Right lung (tissue), 10 donors: ENCODE results near the gene ANAPC10. TPM values are rescaled to one million over a fixed set of nuclear protein-coding genes. Genes with fewer than 3 reads are reported as not detected.
"Not testable (repeated sequence)": the region's sequence is repeated elsewhere in the genome, so short reads cannot be mapped to it uniquely, and the experiment has no call there.

Source experiments
- DNase-seq, 2 donors: peaks; one replicate each; pipeline ENCODE4 v3.0.0-alpha.2; 2013
- long read RNA-seq, 8 donors: transcript quantifications; one replicate each; lab custom pipeline, GENCODE V29; 2026
- polyA plus RNA-seq, 5 donors: library from polyadenylated mRNA; unstranded; fragments of 120-200 nt; gene quantifications; one replicate each; pipeline versions ENCODE4 v1.2.1 to v1.2.3, GENCODE V29; 2013; ENCODE audit warnings: inconsistent platforms in 1 of 5, low replicate concordance in 1 of 5; ENCODE audit not compliant: insufficient read length in 5 of 5, insufficient read depth in 1 of 5

Gene ANAPC10
- polyA plus RNA-seq, result 10 to 100 TPM; 25.2 to 35.1 (median 32.9) TPM
- long read RNA-seq, donor 1, transcript ANAPC10-209 (5 exons, 1,025 nt), result major isoform, 11 of 14 reads
- long read RNA-seq, donor 1, partial matches to known transcripts, result 0 of 14 reads
- long read RNA-seq, donor 1, other reads (novel, unspliced or antisense), result 0 of 14 reads
- long read RNA-seq, donor 2, transcript ANAPC10-209 (5 exons, 1,025 nt), result major isoform, 7 of 10 reads
- long read RNA-seq, donor 2, partial matches to known transcripts, result 0 of 10 reads
- long read RNA-seq, donor 2, other reads (novel, unspliced or antisense), result 0 of 10 reads
- long read RNA-seq, donor 3, transcript ANAPC10-209 (5 exons, 1,025 nt), result major isoform, 9 of 14 reads
- long read RNA-seq, donor 3, partial matches to known transcripts, result 0 of 14 reads
- long read RNA-seq, donor 3, other reads (novel, unspliced or antisense), result 0 of 14 reads
- long read RNA-seq, donor 4, transcript ANAPC10-209 (5 exons, 1,025 nt), result major isoform, 6 of 11 reads
- long read RNA-seq, donor 4, partial matches to known transcripts, result 0 of 11 reads
- long read RNA-seq, donor 4, other reads (novel, unspliced or antisense), result 0 of 11 reads
- long read RNA-seq, donor 5, transcript ANAPC10-209 (5 exons, 1,025 nt), result major isoform, 14 of 20 reads
- long read RNA-seq, donor 5, transcript ANAPC10-201 (5 exons, 868 nt), result minor isoform, 6 of 20 reads
- long read RNA-seq, donor 5, partial matches to known transcripts, result 0 of 20 reads
- long read RNA-seq, donor 5, other reads (novel, unspliced or antisense), result 0 of 20 reads
- long read RNA-seq, donor 6, transcript ANAPC10-201 (5 exons, 868 nt), result minor isoform, 9 of 26 reads
- long read RNA-seq, donor 6, transcript ANAPC10-209 (5 exons, 1,025 nt), result major isoform, 16 of 26 reads
- long read RNA-seq, donor 6, partial matches to known transcripts, result 0 of 26 reads
- long read RNA-seq, donor 6, other reads (novel, unspliced or antisense), result 0 of 26 reads
- long read RNA-seq, donor 7, partial matches to known transcripts, result 0 of 4 reads
- long read RNA-seq, donor 7, other reads (novel, unspliced or antisense), result 0 of 4 reads
- long read RNA-seq, donor 8, partial matches to known transcripts, result 0 of 5 reads
- long read RNA-seq, donor 8, other reads (novel, unspliced or antisense), result 0 of 5 reads

DNA sequence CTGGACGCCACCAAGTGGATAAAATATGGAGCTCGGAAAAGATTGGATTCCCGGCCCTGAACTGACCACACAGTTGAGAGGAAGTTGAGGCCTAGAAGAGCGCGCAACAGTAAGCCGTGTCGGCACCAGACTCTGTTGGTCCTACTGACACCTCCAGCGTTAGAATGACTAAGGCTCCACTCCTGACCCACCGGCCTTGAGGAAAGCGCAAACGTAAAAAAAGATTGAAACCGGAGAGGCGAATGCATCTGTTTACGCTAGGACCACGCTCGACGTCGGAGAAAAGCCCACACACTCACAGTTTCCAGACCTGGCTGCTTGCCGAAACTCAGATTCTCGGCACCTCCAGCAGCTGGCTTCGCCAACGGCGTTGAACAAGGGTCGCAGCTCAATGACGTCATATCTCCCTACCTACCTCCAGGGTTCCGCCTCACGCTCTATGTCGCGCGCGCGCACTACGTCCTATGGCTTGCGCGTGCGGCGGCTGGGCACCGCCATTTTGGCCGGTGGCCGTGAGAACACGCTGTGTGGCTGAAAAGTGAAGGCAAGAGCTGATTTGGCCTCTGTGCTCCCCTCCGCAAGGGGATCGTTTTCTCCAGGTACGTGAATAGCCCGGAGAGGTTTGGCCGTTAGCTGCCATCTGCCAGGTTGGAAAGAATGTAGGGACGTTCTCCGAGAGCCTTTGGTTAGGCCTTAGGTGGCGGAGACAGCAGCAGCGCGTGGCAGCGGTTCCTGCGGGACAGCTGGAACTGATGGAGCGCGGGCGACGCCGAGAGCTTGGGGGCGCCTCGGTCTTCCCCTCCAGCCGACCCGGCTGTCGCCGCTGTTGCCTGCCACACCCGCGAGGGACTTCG is at the start of gene ANAPC10, which contains the start of gene ABCE1:
Gene ANAPC10 (minus strand): TSS at position 376 of the 854 bp plus-strand sequence. CDS start 2,097 bp downstream, outside the sequence.
Gene ABCE1 (plus strand): TSS at position 491 of the 854 bp plus-strand sequence. CDS start 6,102 bp downstream, outside the sequence.
- peak; percentile 97 for DNase-seq

DNA sequence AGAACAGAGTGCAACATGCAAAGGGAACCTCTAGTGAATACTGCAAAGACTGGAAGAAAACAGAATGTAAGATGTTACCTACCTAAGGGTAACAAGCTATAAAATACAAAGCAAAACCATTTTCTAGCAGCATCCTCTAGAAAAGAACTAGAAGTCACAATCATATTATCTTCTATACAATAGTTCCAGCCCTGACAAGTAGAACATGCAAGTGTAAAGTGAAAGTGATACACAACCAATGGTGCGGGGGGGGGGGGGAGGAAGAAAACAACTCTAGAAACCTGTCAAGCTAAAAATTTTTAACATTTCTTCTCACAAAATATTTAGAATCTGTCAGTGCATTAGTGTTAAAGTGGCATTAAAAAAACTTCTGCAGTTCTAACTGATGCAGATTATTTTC is 38.2 kb upstream of the ANAPC10 start:
- not testable (repeated sequence) for DNase-seq

DNA sequence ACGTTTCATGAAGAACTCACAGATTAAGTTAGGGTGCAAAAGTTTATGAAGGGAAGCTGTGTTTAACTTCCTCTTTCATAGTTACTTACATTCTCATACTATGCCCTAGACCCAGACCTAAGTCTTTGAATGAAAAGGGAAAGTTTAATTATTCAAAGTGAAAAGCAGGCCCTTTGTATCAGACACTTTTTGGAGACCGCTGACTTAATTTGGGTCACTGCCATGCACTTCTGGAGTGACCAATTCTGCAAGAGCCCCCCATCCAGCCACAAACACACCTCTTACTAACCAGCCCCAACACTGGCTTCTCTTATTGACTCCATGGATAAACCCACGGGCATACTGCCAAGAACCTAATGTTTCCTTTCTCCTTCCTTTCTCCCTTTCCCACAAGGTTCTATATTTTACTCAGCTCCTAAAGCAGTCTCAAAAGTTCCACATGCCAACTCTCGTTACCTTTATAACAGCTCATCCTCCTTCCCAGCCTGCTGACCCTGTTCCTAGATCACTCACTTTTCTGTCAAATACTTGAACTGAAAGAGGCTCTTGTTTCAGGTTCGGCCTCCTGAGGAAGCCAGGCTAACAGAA is 34.6 kb upstream of the ANAPC10 start:
- peak in 1 of 2 donors; percentile 1 for DNase-seq

GRCh38 chr4:145131848-145132247 is 33.9 kb upstream of the ANAPC10 start:
- DNase-seq, result no peak

DNA sequence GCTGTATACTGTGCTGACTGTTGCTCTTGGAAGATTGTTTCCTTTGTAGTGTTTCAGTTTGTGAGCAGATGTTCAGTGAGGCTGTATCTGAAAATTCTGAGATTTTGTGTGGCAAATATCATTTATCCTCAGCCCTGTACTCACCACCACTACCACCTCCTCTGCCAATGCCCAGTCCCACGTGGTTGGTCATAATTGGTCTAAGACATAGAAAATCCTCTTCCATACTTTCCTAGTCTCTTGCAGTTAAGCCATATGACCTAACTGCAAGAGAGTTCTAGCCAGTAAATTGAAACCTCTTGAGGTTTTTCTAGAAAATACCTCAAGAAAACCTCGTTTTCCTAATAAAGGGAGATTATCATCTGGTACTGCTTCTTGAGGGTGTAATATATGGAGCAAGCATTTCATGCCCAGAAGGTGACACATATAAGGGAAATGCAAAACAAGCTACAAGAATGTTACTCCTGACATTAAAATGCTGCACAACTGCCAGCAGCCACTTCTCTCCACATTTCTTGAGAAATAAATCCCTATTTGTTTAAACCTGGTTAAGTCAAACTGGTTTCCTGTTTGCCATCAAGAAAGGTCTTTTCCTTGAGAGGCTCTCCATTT is 32.9 kb upstream of the ANAPC10 start:
- peak in 1 of 2 donors; percentile 3 for DNase-seq

DNA sequence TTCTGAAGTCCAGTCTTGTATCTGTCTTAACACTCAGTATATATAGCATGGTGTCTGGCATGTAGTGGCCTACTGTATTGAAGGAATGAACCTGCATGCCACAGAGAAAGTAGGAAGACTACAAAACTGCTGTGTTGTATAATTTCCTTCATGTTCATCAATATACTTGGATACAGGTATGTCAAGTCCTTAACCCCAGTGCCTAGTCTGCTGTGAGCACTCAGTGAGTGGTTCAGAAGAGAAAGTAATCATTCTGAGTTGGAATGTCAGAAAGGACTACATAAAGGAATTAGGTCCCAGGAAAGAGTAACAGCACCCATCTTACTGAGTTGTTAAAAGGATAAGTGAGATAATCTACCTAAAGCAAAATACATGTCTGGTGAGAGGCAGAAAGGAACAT is 32.1 kb upstream of the ANAPC10 start:
- no peak for DNase-seq

GRCh38 chr4:145125396-145125795 is 27.4 kb upstream of the ANAPC10 start:
- DNase-seq, result no peak

DNA sequence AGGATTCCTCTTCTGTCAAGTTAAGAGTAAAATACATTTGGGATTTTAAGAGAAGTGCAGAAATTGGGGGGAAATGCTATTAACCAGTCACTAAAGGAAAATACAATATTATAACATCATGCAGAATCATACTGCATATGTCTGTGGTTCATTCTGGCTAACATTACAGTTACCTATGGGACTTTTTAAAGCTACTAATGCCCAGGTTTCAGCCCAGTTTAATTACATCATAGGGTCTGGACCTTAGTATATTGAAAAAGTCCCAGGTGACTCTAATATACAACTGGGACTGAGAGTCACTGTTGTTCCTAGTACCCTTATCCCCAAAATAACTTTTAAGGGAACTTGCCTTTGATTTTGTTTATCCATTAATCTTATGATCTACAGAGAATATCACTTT is 10.1 kb upstream of the ANAPC10 start:
- no peak for DNase-seq

DNA sequence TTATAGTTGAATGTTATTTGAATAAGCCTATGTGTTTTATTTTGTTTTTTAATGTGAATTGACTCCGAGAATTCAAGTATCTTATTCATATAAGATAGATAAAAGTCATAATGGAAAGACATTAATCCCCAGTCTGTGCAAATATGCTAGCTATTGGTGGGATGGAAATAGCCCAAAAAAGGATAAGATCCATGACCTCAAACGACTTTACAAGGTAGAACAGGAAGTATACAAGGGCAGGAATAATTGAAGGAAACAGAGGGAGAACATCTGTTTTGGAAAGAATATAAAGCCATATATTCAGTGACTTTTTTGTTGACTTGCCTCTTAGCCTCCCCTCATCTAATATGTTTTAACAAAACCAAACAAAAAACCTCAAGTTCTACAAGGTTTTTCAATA is 9.1 kb upstream of the ANAPC10 start:
- DNase-seq, result no peak

DNA sequence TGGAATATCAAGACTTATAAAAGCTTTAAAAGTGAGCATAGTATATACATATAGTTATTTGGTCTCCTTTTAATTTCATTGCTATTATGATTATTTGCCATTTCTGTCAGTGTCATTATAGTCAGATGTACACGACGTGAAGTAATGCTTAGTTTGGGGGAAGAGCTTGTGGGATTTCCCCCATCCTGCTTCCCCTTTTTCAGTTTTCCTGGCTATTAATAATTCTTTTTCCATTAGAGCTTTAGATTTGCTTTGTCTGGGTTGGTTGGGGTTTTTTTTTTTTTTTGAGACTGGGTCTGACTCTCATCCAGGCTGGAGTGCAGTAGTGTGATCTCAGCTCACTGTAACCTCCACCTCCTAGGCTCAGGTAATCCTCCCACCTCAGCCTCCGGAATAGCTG is 5.5 kb upstream of the ANAPC10 start:
- no peak for DNase-seq

DNA sequence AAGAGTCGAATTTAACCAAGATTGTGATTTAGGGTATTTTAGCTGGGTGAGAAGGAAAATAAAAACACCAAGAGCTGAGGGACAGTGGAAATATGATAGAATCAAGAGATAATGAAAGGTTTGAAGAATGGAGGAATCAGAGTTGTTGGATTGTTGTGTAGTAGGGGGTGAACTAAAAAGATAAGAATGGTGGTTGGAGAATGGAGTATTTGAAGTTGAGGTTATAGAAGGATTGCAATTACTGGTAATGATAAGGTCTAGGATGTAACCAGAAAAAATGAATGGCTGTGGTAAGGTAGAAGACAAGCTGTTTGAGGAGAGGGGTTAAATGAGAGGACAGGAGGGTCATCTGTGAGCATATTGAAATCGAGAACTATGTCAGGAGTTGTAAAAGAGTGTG is 4.6 kb upstream of the ANAPC10 start:
- no peak for DNase-seq

DNA sequence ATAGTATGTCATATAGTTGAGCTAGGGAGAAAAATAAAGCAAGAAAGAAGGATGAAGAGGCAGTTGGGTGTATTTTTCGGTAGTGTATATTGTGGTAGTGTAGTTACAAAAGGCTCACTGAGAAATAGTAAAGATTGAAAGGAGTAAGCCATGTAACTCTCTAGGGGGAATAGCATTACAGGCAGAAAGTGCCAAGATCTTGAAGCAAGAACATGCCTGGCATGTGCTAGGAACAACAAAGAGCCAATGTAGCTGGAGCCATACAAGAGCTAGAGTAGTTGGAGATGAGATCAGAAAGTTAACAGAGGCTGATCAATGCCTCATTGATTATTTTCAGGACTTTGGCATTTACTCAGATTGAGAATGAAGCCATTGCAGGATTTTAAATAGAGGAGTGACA is 3.1 kb upstream of the ANAPC10 start:
- DNase-seq, result no peak

GRCh38 chr4:145099653-145100052 is 1.7 kb upstream of the ANAPC10 start:
- DNase-seq, result no peak

GRCh38 chr4:145098675-145099037 is 660 bp upstream of the ANAPC10 start:
- peak in 1 of 2 donors; percentile 46 for DNase-seq

GRCh38 chr4:145097331-145097820 is 620 bp downstream of the ANAPC10 start:
- peak in 1 of 2 donors; percentile 10 for DNase-seq

DNA sequence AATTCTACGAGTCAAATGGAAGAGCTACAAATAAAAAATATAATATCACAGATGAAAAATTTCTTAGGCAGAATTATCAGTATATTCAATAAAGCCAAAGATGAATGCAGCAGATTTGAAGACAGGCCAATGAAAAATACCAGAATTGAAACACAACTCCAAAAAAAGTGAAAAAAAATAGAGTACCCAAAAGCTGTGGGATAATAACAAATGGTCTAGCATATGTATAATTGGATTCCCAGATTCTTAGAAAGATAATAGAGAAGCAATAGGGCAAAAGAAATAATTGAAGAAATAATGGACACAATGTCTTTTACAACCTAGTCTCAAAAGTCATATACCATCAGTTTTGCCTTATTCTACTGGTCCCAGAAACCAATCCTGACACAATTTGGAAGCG is 4.4 kb downstream of the ANAPC10 start:
- no peak for DNase-seq

DNA sequence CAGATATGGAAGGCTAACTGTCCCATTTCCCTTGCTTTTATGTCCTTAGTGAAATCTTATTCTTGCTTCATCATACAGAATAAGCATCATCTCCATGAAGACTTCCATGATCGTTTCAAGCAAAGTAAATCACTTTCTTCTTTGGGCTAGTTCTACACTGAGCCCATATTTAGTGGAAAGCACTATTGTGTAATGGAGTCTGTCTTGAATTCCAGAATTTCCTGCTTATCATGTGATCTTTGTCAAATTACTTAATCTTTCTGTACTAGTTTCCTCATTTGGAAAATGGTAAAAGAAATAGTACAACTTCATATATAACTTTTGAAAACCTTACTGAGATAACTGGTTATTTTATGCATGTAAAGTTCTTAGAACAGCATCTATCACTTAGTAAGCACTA is 7.6 kb downstream of the ANAPC10 start:
- DNase-seq, result no peak

GRCh38 chr4:145083891-145084605 is 13.9 kb downstream of the ANAPC10 start:
- DNase-seq, result no peak

DNA sequence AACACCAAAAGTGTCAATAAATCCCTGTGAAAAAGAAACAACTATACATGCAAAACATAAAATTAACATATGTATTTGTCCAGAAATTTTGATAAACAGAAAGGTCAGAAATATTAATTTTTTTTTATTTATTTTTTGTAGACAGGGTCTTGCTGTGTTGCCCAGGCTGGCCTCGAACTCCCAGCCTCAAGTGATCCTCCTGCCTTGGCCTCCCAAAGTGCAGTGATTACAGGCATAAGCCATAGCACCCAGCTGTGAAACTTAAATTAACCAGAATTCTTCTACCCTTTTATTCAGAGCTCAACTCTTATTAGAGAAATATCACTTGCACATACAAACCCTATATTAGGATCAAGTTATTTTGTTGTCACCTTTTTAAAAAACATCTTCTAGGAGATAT is 16.2 kb downstream of the ANAPC10 start:
- no peak for DNase-seq
